Left ventricle myocardium inferior (tissue), 1 donor: Measurements from ENCODE around the gene NRXN3. TPM values are rescaled to one million over a fixed set of nuclear protein-coding genes. Genes with fewer than 3 reads are reported as not detected.
"Not testable (repeated sequence)": the region's sequence is repeated elsewhere in the genome, so short reads cannot be mapped to it uniquely, and the experiment has no call there.

ENCODE experiments used
- DNase-seq: peaks from one replicate; pipeline ENCODE4 v3.0.0-alpha.2; 2020
- H3K27ac ChIP-seq: fragments of 200-600 bp; replicated peaks from 2 replicates; pipeline ENCODE4 v1.8.0; 2021
- H3K27me3 ChIP-seq: fragments of 200-600 bp; 2 replicates; pipeline ENCODE4 v1.8.0; 2021; ENCODE audit warnings: low read depth
- H3K36me3 ChIP-seq: fragments of 200-600 bp; 2 replicates; pipeline ENCODE4 v1.8.0; 2021
- H3K4me1 ChIP-seq: fragments of 200-600 bp; 2 replicates; pipeline ENCODE4 v1.8.0; 2021
- H3K4me3 ChIP-seq: fragments of 200-600 bp; 2 replicates; pipeline ENCODE4 v1.8.0; 2021; ENCODE audit warnings: mild to moderate bottlenecking, moderate library complexity
- H3K9me3 ChIP-seq: fragments of 200-600 bp; replicated peaks from 2 replicates; pipeline ENCODE4 v1.8.0; 2021
- CTCF ChIP-seq: fragments of 200-600 bp; IDR thresholded peaks from 2 replicates; pipeline ENCODE4 v1.8.0; 2021; ENCODE audit warnings: antibody characterized with exemption, mild to moderate bottlenecking, borderline replicate concordance
- intact Hi-C: fragments of 100-400 bp; cut with micrococcal nuclease; formaldehyde crosslinking; loops from one replicate; pipeline ENCODE4 v1.11.0; 2022
- total RNA-seq: library from RNA; stranded (reverse); fragmentation: NEBNext Ultra II Directional; extraction: Animal tissue kit (Norgen Biotek cat#: 25700); gene quantifications from one replicate; pipeline ENCODE4 v1.2.1, GENCODE V29; 2021
- donor health status: DM: no; HTN: yes; CAD: no; lungs with severe emphysema.

Gene NRXN3
- total RNA-seq, 1 donor from 2014 or later: 1.2 TPM

- no peak overlapping the region for H3K27ac ChIP-seq
- intact Hi-C loops: no loop called here
- H3K4me1 ChIP-seq: no peaks in the 10 kb centered on the region
- H3K27me3 ChIP-seq: peaks cover 30% of the 10 kb centered on the region
- no peak for DNase-seq
- no peaks in the 10 kb centered on the region for H3K9me3 ChIP-seq
- H3K4me3 ChIP-seq: no peak overlapping the region
- no peaks in the 10 kb centered on the region for H3K36me3 ChIP-seq
- TF ChIP-seq CTCF: no peak
These were observed 313.9 kb downstream of the NRXN3 start for GRCh38 chr14:78484028-78484427.

DNA sequence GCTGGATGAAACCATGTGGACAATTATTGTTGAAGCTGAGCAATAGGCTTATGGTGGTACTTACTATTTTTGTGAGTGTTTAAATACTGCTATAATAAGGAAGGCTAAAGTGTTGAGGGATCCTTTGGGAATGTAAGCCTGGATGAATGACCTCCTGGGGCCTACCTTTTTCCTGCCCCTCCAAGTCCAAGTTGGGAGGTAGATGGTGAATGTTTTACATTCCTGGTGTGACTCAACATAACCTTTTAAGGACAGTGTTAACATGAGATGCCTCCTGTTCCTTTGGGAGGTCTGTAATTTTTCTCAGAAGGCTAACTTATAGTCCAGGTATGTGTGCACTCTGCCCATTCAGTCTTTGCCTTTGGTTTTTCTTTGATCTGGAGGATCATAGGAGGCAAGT is 315.9 kb downstream of the NRXN3 start:
- H3K36me3 ChIP-seq: no peaks in the 10 kb centered on the region
- intact Hi-C loops: no loop called here
- H3K4me3 ChIP-seq: no peak overlapping the region
- DNase-seq: no peak
- H3K4me1 ChIP-seq: no peaks in the 10 kb centered on the region
- TF ChIP-seq CTCF: no peak
- no peaks in the 10 kb centered on the region for H3K9me3 ChIP-seq
- H3K27ac ChIP-seq: no peak overlapping the region
- H3K27me3 ChIP-seq: peaks cover 31% of the 10 kb centered on the region

- no peaks in the 10 kb centered on the region for H3K36me3 ChIP-seq
- peaks cover 32% of the 10 kb centered on the region for H3K27me3 ChIP-seq
- no peak overlapping the region for H3K27ac ChIP-seq
- H3K4me1 ChIP-seq: no peaks in the 10 kb centered on the region
- no peak for DNase-seq
- no peak for TF ChIP-seq CTCF
- H3K4me3 ChIP-seq: no peak overlapping the region
- H3K9me3 ChIP-seq: no peaks in the 10 kb centered on the region
- intact Hi-C loops: no loop called here
These were observed 316.4 kb downstream of the NRXN3 start for GRCh38 chr14:78486621-78487020.

GRCh38 chr14:78487573-78487972 is 317.4 kb downstream of the NRXN3 start:
- H3K27ac ChIP-seq, DNase-seq, H3K36me3 ChIP-seq, H3K4me1 ChIP-seq, intact Hi-C loops, H3K4me3 ChIP-seq, H3K9me3 ChIP-seq: not testable (repeated sequence)
- peaks cover 23% of the 10 kb centered on the region for H3K27me3 ChIP-seq

- TF ChIP-seq CTCF: no peak
- H3K27me3 ChIP-seq: peaks cover 16% of the 10 kb centered on the region
- intact Hi-C loops: no loop called here
- DNase-seq: no peak
- H3K4me3 ChIP-seq: no peak overlapping the region
- H3K4me1 ChIP-seq: no peaks in the 10 kb centered on the region
- no peak overlapping the region for H3K27ac ChIP-seq
- no peaks in the 10 kb centered on the region for H3K9me3 ChIP-seq
- H3K36me3 ChIP-seq: no peaks in the 10 kb centered on the region
These were observed 318.8 kb downstream of the NRXN3 start for GRCh38 chr14:78488938-78489337.

GRCh38 chr14:78491048-78491447 is 320.9 kb downstream of the NRXN3 start:
- no peak overlapping the region for H3K27ac ChIP-seq
- no peak for DNase-seq
- no peak overlapping the region for H3K4me3 ChIP-seq
- intact Hi-C loops: no loop called here
- no peaks in the 10 kb centered on the region for H3K36me3 ChIP-seq
- peaks cover 16% of the 10 kb centered on the region for H3K27me3 ChIP-seq
- no peaks in the 10 kb centered on the region for H3K4me1 ChIP-seq
- no peak for TF ChIP-seq CTCF
- H3K9me3 ChIP-seq: no peaks in the 10 kb centered on the region
